Kidney tubule cell (primary cell): Measurements from ENCODE around the gene KCNJ6.
A peak's percentile ranks its signal among the peaks of the same experiment; 100 is the strongest.
"Not testable (repeated sequence)": the region's sequence is repeated elsewhere in the genome, so short reads cannot be mapped to it uniquely, and the experiment has no call there.

ENCODE experiments used
- DNase-seq: peaks from one replicate; pipeline ENCODE4 v3.0.0-alpha.2; 2018; ENCODE audit warnings: low spot score

Gene KCNJ6

GRCh38 chr21:37724201-37724600 lies 192.1 kb downstream of the KCNJ6 start:
- no peak for DNase-seq

GRCh38 chr21:37717534-37717933 lies 198.7 kb downstream of the KCNJ6 start:
- DNase-seq = no peak

DNA sequence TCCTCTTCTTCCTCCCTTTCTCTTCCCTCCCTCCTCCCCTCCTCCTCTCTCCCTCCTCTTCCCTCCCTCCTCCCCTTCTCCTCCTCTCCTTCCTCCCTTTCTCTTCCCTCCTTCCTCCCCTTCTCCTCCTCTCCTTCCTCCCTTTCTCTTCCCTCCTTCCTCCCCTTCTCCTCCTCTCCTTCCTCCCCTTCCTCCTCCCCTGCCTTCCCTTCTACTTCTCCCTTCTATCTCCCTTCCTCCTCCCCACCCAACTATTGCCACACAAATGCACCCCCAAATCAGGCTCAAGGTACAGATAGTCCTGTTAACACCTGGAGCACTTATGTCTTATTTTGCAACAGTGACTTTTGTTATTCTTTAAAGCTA lies 203.7 kb downstream of the KCNJ6 start:
- not testable (repeated sequence) for DNase-seq

DNA sequence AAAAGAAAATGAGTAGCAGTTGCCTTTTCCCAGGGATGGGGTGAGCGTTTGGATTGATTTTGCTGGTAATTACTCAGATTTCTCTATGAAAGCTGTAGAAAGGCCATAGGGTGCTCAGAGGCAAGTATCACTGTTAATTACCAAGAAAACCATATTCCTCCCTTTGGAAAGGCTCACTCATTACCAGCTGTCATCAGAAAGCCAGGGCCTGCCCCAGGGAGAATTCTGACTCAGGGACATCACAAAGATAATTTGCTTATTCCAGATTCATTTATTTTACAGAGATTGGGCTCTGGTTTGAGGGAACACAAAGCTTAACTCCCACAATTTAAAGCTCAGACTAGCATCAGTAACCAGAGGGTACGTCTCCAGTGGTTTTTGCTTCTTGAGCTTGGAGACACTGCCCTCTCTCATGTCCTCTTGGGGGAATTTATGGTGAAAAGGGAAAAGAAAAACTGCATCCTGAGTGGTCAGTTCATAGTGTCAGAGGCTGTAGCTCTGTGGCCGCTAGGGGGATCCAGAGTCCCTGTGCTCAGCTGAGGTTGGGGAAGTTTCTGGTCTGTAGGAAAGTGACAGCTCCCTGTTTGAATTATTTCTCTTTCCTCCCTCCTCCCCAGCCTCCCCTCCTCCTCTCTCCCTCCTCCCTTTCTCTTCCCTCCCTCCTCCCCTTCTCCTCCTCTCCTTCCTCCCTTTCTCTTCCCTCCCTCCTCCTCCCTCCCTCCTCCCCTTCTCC lies 204.3 kb downstream of the KCNJ6 start:
- peak; percentile 64 for DNase-seq

GRCh38 chr21:37711286-37711829 lies 204.9 kb downstream of the KCNJ6 start:
- DNase-seq = no peak

- DNase-seq = no peak
Measured at GRCh38 chr21:37710546-37711285, 205.5 kb downstream of the KCNJ6 start.

GRCh38 chr21:37704751-37705150 lies 211.5 kb downstream of the KCNJ6 start:
- DNase-seq = peak; percentile 43

- no peak for DNase-seq
Measured at GRCh38 chr21:37702241-37702640, 214.0 kb downstream of the KCNJ6 start.

- DNase-seq = peak; percentile 84
Measured at GRCh38 chr21:37700641-37701202, 215.5 kb downstream of the KCNJ6 start.

GRCh38 chr21:37699024-37699775 lies 217.1 kb downstream of the KCNJ6 start:
- no peak for DNase-seq

DNA sequence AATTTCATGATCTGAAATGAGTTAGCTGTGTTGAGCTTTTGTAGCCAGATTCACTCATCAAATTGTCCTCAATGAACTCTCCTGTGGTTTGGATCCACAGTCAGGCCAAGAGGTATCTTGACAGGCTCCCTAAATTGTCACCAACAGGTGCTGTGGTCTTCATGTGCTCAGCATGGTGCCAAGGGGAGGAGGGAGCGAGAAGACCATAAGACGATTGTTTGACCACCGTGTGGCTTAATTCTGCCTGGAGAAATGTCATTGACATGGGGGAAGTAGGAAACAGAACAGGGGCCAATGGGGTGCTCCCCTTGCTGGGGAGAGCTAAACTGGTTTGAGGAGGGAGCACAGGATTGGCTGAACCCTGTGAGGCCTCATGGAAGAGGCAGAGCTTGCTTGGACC lies 219.3 kb downstream of the KCNJ6 start:
- DNase-seq = no peak

- no peak for DNase-seq
Measured at GRCh38 chr21:37695111-37695510, 221.1 kb downstream of the KCNJ6 start.

DNA sequence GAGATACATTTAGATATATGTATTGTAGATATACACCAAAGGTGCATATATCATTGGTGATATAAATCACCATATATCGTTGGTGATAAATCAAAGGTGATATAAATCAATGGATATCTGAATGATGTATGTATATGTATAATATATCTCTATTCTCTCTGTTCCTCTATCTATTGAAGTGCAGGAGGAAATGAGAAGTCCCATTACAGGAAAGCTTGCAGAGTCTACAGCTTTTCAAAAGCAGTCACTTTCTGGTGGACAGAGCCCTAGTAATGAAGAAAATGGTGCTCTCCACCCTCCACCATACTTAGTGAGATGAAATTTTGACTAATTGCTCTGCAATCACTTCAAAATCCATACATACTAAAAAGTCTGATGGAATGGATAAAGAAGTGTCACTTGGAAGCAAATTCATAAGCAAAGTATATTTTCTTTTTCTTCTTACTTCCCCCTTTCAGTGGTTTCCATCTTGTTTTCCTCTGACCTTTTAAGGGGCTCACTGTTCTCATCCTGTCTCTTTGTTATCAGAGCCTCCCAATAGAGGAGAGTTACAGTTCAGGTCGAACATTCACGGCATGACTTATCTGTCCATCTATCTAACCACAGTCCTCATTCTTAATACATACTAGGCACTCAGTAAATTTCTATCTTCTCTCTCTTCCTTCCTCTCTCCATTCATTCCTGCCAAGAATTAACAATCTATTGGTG lies 227.2 kb downstream of the KCNJ6 start:
- DNase-seq = no peak

- no peak for DNase-seq
Measured at GRCh38 chr21:37686991-37687810, 229.1 kb downstream of the KCNJ6 start.

DNA sequence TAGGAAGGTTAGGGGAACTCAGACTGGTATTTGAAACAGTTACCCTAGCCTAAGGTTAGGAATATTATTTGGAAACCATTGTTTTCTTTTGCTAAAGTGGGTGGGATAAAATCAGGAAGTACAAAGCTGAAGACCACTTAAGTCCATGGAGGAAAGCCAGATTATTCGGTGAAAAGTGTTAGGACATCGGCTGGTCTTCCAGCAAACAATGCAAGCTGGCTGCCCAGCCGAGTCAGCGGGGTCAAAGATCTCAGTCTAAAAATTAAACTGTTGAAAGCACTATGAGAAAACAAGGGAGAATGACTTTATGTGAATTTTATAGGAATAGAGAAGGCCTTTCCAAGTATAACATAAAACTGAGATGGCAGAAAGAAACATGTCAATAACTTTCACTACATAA lies 231.7 kb downstream of the KCNJ6 start:
- DNase-seq = no peak

DNA sequence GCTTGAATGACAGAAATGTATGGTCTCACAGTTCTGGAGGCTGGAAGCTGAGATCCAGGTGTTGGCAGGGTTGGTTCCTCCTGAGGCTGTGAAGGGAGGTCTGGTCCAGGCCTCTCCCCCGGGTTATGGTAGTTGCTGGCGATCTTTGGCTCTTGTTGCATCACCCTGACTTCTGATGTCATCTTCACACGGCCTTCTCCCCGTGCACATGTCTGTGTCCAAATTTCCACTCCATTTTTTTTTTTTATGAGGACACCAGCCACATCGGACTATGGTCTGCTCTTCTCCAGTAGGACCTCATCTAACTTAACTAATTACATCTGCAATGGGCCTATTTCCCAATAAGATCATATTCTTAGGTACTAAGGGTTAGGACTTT lies 232.2 kb downstream of the KCNJ6 start:
- no peak for DNase-seq

DNA sequence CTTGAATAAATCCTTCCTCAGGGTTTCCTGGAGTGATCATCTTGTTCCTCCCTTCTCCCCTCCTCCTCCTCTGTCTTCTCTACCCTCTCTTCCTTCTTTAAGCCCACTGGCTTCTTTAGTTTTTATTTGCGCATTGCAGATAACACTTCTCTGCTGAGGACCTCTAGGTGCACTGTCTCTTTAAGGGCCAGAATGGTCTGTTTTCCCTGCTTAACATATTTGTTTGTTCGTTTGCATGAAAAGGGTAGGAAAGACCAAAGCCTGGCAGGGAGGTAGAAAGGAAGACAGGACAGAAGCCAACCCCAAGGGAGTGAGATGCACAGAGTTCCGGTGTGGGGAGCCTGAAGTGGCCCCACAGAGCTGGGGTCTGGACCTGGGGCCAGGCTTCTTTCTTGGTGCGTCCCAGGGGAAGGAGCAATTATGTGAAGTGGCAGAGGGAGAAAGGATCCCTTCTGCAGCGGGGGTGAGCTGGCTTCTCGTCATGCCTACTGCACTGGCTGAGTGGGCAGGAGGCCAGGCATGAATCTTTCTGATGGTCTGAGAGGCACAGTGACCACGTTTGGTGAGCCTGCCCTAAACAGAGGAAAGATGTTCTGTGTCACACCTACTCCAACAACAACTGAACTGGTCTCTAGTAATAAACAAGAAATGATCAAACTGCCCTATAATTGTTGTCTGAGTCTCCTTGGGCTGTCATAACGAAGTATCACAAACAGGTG lies 232.7 kb downstream of the KCNJ6 start:
- DNase-seq = peak; percentile 20

DNA sequence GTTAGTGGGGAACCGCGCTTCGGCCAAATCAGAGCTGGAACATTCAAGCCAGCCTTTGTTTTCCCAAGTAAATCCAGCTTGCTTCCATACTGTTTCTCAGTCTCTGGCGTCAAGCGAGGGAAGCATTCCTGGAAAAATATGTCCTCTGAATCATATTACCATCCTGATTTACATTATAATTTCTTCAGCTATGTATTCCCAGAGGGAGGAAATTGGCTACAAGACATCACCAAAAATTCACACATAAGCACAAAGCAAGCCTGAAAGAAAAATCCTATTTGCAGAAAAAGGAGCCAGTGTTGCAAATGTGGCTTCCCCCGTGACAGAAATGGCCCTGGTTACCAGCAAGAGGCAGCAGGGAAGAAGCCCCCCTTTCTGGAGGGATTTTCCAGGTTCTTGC lies 233.3 kb downstream of the KCNJ6 start:
- DNase-seq = no peak

- no peak for DNase-seq
Measured at GRCh38 chr21:37677006-37677405, 239.3 kb downstream of the KCNJ6 start.

DNA sequence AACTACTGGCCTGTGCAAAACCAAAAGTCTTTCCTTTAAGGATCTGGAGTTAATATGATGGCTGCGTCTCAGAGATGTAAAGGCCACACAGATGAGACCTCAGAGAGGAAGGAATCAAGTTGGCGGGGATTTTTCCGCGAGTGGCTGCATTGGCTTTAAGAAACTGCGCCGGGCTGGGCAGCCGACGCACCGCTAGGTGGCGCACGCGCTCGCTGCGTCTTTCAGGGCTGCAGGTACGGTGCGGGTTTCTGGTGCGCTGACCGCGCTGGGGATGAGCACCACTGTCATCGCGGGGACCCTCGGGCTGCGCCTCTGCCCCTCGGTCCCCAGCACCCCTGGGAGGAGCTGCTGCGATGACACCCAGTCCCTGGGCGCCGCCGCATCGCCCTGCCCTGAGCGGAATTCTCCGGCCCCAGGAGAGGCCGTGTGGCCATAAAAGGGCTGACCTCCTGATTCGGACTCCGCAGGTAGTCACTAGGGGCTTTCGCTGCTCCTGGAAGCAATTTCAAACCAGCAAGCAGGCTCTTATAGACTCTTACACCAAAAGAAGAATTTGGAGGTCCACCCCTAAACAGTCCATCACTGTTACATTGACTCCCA lies 241.0 kb downstream of the KCNJ6 start:
- peak; percentile 42 for DNase-seq
